Testis (tissue), 2 donors: Measurements from ENCODE around the gene FXYD3.

Experiments
- CTCF ChIP-seq, 3 experiments: fragments of 450-650 bp in 2 of 3; fragments of 200-600 bp in 1 of 3; sonication (generic) in 1 of 3; IDR thresholded peaks; one replicate each; pipeline ENCODE4 v1.5.1; 2016 to 2019; ENCODE audit warnings: antibody characterized with exemption in 3 of 3, mild to moderate bottlenecking in 2 of 3, moderate library complexity in 1 of 3
- POLR2A ChIP-seq: fragments of 450-650 bp; IDR thresholded peaks from one replicate; pipeline ENCODE4 v1.6.1; 2017; ENCODE audit warnings: antibody characterized with exemption, mild to moderate bottlenecking, moderate library complexity

GRCh38 chr19:35136231-35136630 is 20.6 kb downstream of the FXYD3 start:
- TF ChIP-seq CTCF (IDR thresholded peaks at IDR 0.05), result no peak
- no peak for TF ChIP-seq POLR2A
